ENCODE results near the gene DCBLD1.
A peak's percentile ranks its signal among the peaks of the same experiment; 100 is the strongest.
"Not testable (repeated sequence)": the region's sequence is repeated elsewhere in the genome, so short reads cannot be mapped to it uniquely, and the experiment has no call there.

Gene DCBLD1

DNA sequence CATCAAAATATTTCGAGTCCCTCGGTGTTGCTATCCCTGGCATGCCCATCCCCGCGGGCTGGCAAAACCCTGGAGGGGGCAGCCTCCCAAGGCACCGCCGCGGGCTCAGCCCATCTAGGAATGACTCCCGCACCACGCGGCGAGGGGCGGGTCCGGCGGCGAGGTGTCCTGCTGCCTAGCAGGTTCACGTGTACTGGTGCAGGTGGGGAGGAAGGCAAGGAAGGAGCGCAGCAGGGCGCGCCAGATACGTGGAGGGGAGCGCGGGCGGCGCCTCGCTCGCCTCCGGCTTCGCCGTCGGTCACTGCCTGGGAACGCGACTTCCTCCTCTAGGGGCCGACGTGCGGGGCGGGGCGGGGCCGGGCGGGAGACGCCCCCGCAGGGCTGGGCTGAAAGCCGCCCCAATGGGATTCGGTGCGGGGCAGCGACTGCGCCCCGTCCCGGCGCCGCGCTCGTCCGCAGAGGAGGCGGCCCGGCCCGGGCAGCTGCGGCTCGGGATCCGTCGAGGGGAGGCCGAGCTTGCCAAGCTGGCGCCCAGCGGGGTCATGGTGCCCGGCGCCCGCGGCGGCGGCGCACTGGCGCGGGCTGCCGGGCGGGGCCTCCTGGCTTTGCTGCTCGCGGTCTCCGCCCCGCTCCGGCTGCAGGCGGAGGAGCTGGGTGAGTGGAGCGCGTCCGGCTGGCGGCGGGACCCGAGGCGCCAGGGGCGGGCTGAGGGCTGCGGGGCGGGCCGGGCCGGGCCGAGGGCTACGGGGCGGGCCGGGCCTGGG, at the start of gene DCBLD1:
TSS of gene DCBLD1 (plus strand) at position 435 of the 764 bp plus-strand sequence. CDS start at position 543, 108 bp downstream.
- no peaks in the 10 kb centered on the region for H3K36me3 Mint-ChIP-seq
- peak within 1 kb of the TSS; percentile 84 for H3K4me3 Mint-ChIP-seq
- ATAC-seq: peak; percentile 86
- H3K4me1 Mint-ChIP-seq: peaks cover 19% of the 10 kb centered on the region
- H3K9me3 Mint-ChIP-seq: no peaks in the 10 kb centered on the region
- peak within 1 kb of the TSS; percentile 70 for H3K27ac Mint-ChIP-seq
- peaks cover 57% of the 10 kb centered on the region for H3K27me3 Mint-ChIP-seq

GRCh38 chr6:117440706-117441525, 41.6 kb upstream of the DCBLD1 start:
- H3K4me3 Mint-ChIP-seq: no peak overlapping the region
- H3K9me3 Mint-ChIP-seq: no peaks in the 10 kb centered on the region
- no peak overlapping the region for H3K27ac Mint-ChIP-seq
- H3K36me3 Mint-ChIP-seq: no peaks in the 10 kb centered on the region
- no peak for ATAC-seq
- no peaks in the 10 kb centered on the region for H3K4me1 Mint-ChIP-seq
- peaks cover 41% of the 10 kb centered on the region for H3K27me3 Mint-ChIP-seq

GRCh38 chr6:117441824-117442264, 40.6 kb upstream of the DCBLD1 start:
- Mint-ChIP-seq H3K36me3 (no peaks in the 10 kb centered on the region), H3K27me3 (peaks cover 37% of the 10 kb centered on the region), H3K4me3 (no peak overlapping the region), H3K4me1 (no peaks in the 10 kb centered on the region), H3K27ac (no peak overlapping the region), H3K9me3 (no peaks in the 10 kb centered on the region)
- no peak for ATAC-seq

- H3K4me1 Mint-ChIP-seq, H3K36me3 Mint-ChIP-seq, H3K4me3 Mint-ChIP-seq, ATAC-seq, H3K27ac Mint-ChIP-seq, H3K9me3 Mint-ChIP-seq: not testable (repeated sequence)
- H3K27me3 Mint-ChIP-seq: peaks cover 42% of the 10 kb centered on the region
These were observed 40.2 kb upstream of the DCBLD1 start for GRCh38 chr6:117442313-117442712.

- no peak for ATAC-seq
- no peak overlapping the region for H3K27ac Mint-ChIP-seq
- H3K9me3 Mint-ChIP-seq: no peaks in the 10 kb centered on the region
- no peaks in the 10 kb centered on the region for H3K36me3 Mint-ChIP-seq
- no peak overlapping the region for H3K4me3 Mint-ChIP-seq
- peaks cover 50% of the 10 kb centered on the region for H3K27me3 Mint-ChIP-seq
- no peaks in the 10 kb centered on the region for H3K4me1 Mint-ChIP-seq
These were observed 37.9 kb upstream of the DCBLD1 start for GRCh38 chr6:117444600-117444999.

- Mint-ChIP-seq H3K27ac (no peak overlapping the region), H3K27me3 (peaks cover 48% of the 10 kb centered on the region), H3K4me1 (no peaks in the 10 kb centered on the region), H3K36me3 (no peaks in the 10 kb centered on the region), H3K9me3 (no peaks in the 10 kb centered on the region), H3K4me3 (no peak overlapping the region)
- ATAC-seq: no peak
These were observed 35.6 kb upstream of the DCBLD1 start for GRCh38 chr6:117446861-117447260.

GRCh38 chr6:117448011-117448410, 34.5 kb upstream of the DCBLD1 start:
- ATAC-seq: no peak
- Mint-ChIP-seq H3K4me3 (no peak overlapping the region), H3K9me3 (no peaks in the 10 kb centered on the region), H3K27me3 (peaks cover 39% of the 10 kb centered on the region), H3K4me1 (no peaks in the 10 kb centered on the region), H3K27ac (no peak overlapping the region), H3K36me3 (no peaks in the 10 kb centered on the region)

DNA sequence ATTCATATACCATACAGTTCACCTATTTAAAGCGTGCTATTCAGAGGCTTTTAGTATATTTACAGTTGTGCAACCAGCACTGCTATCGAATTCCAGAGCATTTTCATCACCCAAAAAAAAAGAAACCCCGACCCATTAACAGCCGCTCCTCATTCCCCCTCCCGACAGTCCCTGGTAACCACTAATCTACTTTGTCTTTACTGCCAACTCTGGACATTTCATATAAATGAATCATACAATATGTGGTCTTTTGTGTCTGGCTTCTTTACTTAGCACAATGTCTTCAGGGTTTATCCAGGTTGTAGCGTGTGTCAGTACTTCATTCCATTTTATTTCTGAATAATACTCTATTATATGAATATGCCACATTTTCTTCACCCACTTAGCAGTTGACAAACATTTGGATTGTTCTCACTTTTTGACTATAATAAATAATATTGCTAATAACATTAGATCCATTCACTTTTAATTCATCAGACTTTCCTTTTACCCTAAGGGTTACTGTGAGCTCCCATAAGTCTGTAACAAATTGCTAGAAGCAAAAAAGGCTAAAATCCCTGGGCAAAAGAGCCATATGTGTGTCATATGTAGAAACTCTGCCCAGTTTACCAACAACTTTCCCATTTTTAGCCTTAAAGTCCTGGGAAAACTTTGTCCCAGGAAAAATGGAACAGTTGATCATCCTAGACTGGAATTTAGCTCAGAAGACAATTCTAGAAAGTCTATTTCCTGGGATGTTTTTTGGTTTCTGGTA, 33.6 kb upstream of the DCBLD1 start:
- Mint-ChIP-seq H3K4me3 (no peak overlapping the region), H3K36me3 (no peaks in the 10 kb centered on the region), H3K27ac (no peak overlapping the region), H3K4me1 (no peaks in the 10 kb centered on the region), H3K27me3 (peaks cover 39% of the 10 kb centered on the region), H3K9me3 (no peaks in the 10 kb centered on the region)
- no peak for ATAC-seq

- ATAC-seq: no peak
- H3K36me3 Mint-ChIP-seq: no peaks in the 10 kb centered on the region
- no peak overlapping the region for H3K4me3 Mint-ChIP-seq
- no peak overlapping the region for H3K27ac Mint-ChIP-seq
- H3K4me1 Mint-ChIP-seq: no peaks in the 10 kb centered on the region
- H3K9me3 Mint-ChIP-seq: no peaks in the 10 kb centered on the region
- peaks cover 37% of the 10 kb centered on the region for H3K27me3 Mint-ChIP-seq
These were observed 32.7 kb upstream of the DCBLD1 start for GRCh38 chr6:117449549-117450439.

DNA sequence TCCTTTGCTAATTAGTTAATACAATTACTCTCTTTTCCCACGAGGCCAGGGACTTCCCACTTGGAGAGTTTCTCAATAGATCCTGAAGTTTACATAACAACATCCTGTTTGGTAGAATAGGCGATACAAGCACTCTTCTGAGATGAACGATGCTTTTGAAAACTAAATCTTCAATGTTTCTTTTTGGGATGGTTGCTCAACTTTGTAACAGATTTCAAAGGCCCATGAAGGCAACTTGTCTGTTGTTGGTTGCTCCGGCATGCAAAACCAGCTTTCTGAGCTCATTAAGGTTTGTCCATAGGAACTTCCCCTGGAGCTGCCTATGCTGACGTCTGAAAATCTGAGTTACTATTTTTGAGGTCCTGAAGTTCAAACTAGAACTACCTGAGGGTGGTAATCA, 30.8 kb upstream of the DCBLD1 start:
- Mint-ChIP-seq H3K27me3 (peaks cover 23% of the 10 kb centered on the region), H3K4me3 (no peak overlapping the region), H3K9me3 (no peaks in the 10 kb centered on the region), H3K36me3 (no peaks in the 10 kb centered on the region), H3K27ac (no peak overlapping the region), H3K4me1 (no peaks in the 10 kb centered on the region)
- ATAC-seq: no peak

- no peaks in the 10 kb centered on the region for H3K36me3 Mint-ChIP-seq
- no peak for ATAC-seq
- H3K4me3 Mint-ChIP-seq: no peak overlapping the region
- no peaks in the 10 kb centered on the region for H3K4me1 Mint-ChIP-seq
- peaks cover 9% of the 10 kb centered on the region for H3K27me3 Mint-ChIP-seq
- H3K9me3 Mint-ChIP-seq: no peaks in the 10 kb centered on the region
- H3K27ac Mint-ChIP-seq: no peak overlapping the region
These were observed 26.2 kb upstream of the DCBLD1 start for GRCh38 chr6:117456250-117456649.

GRCh38 chr6:117456998-117457397, 25.5 kb upstream of the DCBLD1 start:
- no peaks in the 10 kb centered on the region for H3K4me1 Mint-ChIP-seq
- no peak overlapping the region for H3K4me3 Mint-ChIP-seq

DNA sequence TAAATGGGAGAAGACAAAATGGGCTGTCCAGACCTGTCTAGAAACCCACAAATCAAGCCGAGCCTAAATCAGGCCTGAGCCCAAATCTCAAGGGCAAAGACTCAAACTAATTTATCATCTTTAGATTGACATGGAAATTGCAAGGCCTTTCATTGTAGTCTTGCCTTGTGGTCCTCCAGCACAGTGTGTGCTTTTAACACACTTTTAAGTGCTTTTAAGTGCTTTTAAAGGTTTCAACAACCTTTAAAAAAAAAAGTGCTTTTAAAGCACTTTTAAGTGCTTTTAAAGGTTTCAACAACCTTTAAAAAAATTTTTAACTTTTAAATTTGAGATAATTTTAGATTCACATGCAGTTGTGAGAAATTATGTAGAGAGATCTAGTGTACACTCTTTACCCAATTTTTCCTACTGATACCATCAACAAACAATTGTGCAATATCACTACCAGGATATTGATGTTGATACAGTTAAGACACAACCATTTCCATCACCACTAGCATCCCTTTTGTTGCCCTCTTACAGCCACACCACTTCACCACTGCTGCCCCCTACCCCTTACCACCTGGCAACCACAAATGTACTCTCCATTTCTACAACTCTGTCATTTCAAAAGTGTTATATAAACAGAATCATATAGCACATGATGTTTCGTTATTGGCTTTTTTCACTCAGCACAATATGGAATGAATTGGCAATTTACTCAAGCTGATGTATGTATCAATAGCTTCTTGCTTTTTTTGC, 23.1 kb upstream of the DCBLD1 start:
- no peaks in the 10 kb centered on the region for H3K9me3 Mint-ChIP-seq
- no peak for ATAC-seq
- H3K4me3 Mint-ChIP-seq: no peak overlapping the region
- H3K27ac Mint-ChIP-seq: no peak overlapping the region
- H3K36me3 Mint-ChIP-seq: no peaks in the 10 kb centered on the region
- H3K4me1 Mint-ChIP-seq: no peaks in the 10 kb centered on the region
- peaks cover 23% of the 10 kb centered on the region for H3K27me3 Mint-ChIP-seq

More at GRCh38 chr6:117456998-117457397, 25.5 kb upstream of the DCBLD1 start:
- H3K27me3 Mint-ChIP-seq: peaks cover 9% of the 10 kb centered on the region
- no peak overlapping the region for H3K27ac Mint-ChIP-seq
- H3K36me3 Mint-ChIP-seq: no peaks in the 10 kb centered on the region
- ATAC-seq: no peak
- no peaks in the 10 kb centered on the region for H3K9me3 Mint-ChIP-seq

All from stimulated activated memory B cell treated with anti-CD40 and anti-IgM and Interleukin-4, amounts not matched to agents 10 μg/mL and 1 μg/mL and 100 μg/mL, for 72 hours (primary cell).